Stimulated activated naive CD4-positive, alpha-beta T cell treated with Interleukin-2 at 50 U/mL for 16 hours (primary cell): ENCODE results near the gene MREG.
"Not testable (repeated sequence)": the region's sequence is repeated elsewhere in the genome, so short reads cannot be mapped to it uniquely, and the experiment has no call there.

ENCODE experiments used
- DNase-seq: peaks from one replicate; lab custom pipeline; 2025; lab: John Stamatoyannopoulos, UW

The MREG gene

GRCh38 chr2:215958257-215958656 is 55.1 kb downstream of the MREG start:
- no peak for DNase-seq

GRCh38 chr2:215957354-215958122 is 55.8 kb downstream of the MREG start:
- DNase-seq: not testable (repeated sequence)

DNA sequence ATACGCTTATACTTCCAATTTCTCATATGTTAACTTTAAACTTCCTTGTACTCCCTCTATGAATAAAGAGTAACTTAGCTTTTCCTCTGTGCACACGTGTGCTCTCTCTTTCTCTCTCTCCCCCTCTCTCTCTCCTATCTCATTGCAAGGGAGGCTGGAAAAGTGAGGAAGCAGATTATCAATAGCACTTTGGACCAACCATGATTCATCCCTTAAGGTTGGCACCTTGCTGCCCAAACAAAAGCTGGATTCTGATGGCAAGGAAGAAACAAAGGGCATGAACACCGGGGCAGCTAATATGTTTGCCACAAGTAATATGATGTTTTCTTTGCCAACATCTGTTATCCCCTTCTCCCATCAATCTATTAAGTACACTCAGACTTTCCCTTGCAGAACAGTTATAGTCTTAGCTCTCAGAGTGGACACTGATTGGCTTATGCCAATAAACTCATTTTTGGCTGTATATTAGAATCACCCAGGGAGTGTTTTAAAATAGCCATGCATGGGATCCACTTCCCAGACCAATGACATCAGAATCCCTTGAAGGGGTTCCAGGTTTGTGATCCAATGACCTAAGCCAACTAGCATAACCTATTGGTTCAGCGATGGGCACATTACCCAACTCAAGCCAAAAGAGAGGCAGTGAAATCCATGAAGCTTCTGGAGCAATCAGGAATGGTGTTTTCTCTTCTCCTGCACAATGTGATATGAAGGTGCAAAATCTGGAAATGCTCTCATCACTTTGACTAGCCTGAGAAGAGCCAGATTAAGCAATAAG is 60.3 kb downstream of the MREG start:
- no peak for DNase-seq

DNA sequence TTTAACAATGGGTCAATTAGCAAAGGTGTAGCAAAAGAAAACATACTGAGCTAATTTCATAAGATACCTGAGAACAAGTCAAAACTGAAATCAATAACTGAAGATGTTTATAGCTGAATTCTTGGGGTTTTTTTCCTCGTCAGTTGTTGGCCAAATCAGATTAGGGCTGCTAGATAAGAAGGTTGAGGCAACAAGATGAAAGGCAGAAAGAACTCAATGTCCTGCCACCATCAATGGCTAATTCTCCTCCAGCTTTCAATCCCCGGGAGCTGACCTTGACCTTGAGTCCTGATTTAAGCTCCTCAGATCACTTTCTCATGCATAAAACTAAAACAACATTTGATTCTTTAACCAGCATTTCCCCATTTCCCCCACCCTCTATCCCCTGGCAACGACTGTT is 61.8 kb downstream of the MREG start:
- no peak for DNase-seq

DNA sequence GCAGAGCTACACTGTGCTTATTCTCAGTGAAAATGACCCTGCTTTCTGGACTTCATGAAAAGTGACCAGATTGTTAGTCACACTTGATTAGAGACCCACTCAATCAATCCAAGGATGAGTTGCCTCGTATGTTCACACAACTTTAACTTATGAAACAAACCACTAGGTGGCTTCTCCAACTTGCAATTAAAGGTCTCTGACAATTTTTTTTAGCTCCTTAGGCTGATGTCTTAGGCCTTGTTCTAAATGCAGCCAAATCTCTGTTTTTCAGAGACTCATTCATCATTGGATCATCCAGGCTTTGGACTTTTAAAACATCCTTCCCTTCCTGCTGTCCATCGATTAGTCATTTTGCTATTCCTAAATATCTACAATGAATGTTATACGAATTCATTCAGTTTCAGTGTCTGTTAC is 63.4 kb downstream of the MREG start:
- no peak for DNase-seq

DNA sequence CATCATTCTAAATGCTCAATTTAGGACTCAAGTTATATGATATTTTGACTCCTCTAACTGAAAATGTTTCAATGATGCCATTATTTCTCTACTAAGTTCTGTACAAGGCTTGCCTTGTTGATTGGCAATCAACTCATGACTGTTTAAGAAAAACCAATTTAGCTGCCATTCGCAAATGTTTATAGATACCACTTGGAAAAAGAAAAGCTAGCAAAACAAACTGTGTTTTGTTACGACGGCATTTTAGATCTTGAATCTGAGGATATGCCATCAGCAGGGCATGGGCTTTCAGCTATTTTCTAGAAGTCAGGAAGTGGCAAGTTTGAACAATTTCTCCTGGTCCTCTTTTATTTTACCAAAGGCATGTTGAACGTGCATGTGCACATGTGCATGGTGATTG is 65.3 kb downstream of the MREG start:
- DNase-seq: no peak

GRCh38 chr2:215946586-215946985 is 66.8 kb downstream of the MREG start:
- DNase-seq: no peak

DNA sequence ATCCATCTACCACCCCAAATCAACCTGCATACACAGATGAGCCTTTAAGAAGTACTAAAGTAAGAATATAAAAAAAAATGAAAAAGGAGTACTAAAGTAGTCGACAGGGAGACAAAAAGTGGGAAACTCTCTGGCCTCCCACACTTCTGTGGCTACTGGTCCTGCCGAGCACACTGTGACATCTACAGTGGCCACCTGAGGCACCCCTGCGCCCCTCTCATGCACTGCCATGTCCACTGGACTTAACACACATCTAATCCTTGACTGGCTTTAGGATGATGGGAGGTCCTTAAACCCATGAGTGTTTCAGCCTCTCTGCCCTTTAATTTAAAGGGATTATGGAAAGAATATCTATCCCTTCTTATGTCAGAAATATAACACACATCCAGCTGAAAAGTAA is 71.2 kb downstream of the MREG start:
- DNase-seq: no peak

GRCh38 chr2:215941726-215942125 is 71.6 kb downstream of the MREG start:
- no peak for DNase-seq

GRCh38 chr2:215940645-215941184 is 72.6 kb downstream of the MREG start:
- no peak for DNase-seq

GRCh38 chr2:215937190-215937589 is 76.2 kb downstream of the MREG start:
- DNase-seq: no peak

- no peak for DNase-seq
These were observed 80.2 kb downstream of the MREG start for GRCh38 chr2:215933151-215933550.

DNA sequence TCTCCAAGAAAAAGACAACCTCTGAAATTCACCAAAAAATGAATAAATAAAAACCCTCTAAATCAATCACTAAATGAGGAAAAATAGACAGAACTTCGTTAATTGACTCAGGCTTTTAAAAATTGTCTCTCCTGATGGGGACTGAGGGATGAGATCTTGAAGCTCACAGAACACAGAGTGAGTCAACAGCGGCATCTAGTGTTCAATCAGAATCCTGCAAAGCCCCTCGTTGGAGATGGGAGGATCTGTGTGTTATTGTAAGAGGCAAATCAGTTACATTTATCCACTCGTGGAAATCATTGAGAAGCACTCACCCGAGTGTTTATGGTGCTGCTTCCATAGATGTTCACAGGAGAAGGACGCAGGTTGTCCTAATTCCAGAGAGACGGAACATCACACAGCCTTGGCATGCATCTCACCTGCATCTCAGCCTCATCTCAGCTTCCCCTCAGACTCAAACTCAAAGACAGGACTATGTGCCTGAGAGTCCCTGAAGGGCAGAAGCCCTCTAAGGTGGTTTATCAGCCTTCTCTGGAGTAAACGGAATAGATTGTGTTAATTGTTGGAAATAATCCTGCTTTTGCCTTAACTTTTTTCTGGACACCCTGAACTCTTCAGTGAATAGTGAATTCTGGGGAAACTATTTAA is 82.0 kb downstream of the MREG start:
- no peak for DNase-seq

- no peak for DNase-seq
These were observed 82.7 kb downstream of the MREG start for GRCh38 chr2:215930505-215931253.

GRCh38 chr2:215929602-215930335 is 83.6 kb downstream of the MREG start:
- no peak for DNase-seq

DNA sequence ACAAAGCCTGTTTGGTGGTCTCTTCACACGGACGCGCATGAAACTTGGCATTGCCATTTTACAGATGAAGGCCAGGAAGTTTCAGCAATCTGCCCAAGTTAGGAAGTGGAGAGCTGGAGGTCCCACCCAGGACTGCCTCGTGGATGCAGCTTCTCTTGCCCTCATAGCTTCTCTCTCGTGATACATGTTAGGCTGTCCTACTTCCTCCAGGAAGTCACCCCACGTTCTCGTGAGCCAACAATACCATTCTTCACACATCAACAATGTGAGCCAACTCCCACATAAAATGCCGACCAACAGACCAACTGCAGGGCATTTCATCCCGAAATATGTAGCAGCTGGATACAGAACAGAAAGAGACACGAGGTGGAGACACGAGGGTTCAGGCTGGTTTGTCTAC is 85.3 kb downstream of the MREG start:
- no peak for DNase-seq

DNA sequence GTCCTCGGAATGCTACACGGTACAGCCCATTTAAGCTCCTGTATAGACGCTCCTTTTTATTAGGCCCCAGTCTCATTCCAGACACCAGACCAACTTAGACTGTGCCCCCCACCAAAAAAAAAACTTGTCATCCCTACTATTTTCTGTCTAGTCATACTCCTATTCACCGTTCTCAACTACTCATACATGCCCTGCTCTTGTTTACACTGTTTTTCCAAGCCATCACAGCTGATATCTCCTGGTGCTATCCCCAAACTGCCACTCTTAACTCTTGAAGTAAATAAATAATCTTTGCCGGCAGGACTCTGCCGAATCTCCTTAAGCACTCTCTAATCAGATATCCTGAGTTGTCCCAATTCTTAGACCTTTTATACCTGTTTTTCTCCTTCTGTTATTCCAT is 86.4 kb downstream of the MREG start:
- not testable (repeated sequence) for DNase-seq

GRCh38 chr2:215921895-215922294 is 91.5 kb downstream of the MREG start:
- DNase-seq: no peak

GRCh38 chr2:215920244-215921100 is 92.9 kb downstream of the MREG start:
- DNase-seq: peak; percentile 27

DNA sequence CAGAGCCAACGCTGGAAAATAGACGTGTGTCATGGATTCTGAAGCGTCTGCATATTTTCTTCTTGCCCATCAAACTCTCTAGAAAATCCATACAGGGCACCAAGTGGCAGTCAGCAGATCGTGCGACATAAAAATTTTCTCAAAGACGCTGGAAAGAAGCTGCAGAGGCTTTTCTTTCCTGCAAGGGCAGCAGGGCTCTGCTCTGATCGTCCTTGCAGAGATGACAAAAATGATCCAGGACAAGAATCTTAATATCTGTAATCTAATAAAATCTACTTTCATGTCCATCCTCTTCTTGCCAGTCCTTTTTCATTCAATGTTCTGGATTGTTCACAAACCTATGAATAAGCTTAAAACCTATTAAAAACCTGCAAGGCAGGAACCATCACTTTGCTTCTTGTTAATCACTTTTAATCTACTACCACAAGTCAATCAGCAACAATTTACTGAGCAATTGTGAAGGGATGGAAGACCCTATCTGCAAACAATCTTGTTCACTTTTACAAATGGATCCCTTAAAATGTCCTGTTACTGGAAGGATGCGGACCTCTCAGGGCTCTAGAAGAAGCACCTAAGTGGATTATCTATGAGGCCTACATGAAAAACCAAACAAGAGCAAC is 93.6 kb downstream of the MREG start:
- no peak for DNase-seq
